Stimulated activated CD4-positive, alpha-beta T cell treated with anti-CD3 and anti-CD28 coated beads, Interleukin-2, amount 100 ng/mL, for 4 hours (primary cell): ENCODE data around the gene WDR76.

Experiments
- DNase-seq: peaks from one replicate; pipeline ENCODE4 v3.0.0-alpha.2; 2020; ENCODE audit warnings: low read depth

Gene WDR76

GRCh38 chr15:43878446-43878845 lies 51.6 kb downstream of the WDR76 start:
- no peak for DNase-seq

DNA sequence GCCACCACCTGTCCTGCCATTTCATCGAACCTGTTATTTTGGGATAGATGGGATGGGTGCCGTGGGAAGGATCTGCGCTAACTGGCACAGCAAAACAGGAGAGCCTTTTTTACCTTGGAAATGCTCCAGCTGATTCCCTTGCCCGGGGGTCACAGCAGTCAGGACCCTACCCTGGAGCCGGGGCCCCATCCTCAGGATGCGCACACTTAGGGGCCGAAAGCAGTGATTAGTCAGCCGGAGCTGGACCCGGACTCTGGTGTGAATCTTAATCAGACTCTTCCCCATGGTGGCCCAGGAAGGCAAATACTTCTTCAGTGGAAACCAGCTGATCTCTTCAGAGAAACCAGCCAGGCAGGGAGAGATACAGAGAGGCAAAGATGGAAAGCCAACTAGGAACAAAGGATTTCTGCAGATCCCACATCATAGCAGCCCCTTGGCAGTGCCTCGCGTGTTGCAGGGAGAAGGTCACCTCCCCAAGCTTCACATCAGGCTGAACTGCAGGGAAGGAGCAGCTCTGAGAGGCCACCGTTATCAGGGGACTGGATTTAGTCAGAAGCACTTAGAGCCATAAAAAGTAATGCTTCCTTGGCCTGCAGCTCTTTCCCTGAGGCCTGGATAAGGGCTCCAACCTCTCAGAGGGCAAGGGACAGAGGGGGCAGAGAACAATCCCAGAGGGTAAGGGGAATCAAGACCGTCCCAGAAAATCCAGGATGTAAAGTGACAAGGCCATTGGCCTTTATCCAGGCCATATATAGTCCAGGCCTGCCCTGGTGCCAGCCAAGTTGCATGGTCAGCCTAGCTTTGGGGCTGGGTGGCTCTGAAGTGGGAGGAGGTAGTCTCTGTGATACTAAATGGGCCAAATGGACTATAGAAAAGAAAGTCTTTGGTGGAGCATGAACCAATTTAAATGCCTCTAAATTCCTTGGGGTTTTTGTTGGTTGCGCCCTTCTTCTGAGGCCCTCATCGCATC lies 52.9 kb downstream of the WDR76 start:
- DNase-seq: no peak

DNA sequence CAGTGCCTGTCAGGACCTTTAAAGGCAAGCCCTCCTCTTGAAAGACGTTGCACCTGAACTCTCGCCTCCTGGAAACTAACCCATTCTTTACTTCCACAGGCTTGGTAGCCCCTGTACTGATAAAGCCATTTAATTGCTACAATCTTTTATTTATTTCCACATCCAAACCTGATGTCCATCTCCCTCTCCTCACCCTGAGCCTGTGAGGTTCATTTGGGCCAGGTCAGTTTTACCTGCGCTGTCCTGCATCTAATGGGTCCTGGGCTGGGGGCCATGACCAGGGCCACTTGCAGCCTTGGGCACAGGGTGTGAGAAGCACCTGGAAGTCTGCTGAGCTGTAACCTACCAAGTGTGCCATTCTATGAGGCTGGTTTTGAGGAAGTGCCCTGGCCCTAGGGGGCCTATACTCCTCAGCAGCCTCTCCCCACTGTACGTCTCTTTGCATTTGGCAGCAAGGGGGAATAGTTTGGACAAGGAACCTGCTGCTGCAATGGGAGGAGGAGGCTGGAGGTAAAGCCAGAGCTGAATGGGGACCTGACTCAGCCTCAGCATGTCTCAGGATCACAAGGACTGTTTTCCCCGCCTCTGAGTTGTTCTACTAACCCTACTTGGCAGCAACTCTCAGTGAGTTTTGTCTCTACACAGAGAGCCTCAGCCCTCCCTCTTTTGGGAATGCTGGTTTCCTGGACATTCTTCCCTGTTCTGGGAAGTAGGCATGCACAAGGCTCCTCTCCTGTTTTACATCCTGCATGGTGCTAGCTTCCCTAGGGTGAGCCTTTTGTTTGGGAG lies 53.8 kb downstream of the WDR76 start:
- DNase-seq: no peak

- no peak for DNase-seq
Observed at GRCh38 chr15:43881245-43881644, 54.4 kb downstream of the WDR76 start.

- DNase-seq: no peak
Observed at GRCh38 chr15:43881944-43882343, 55.1 kb downstream of the WDR76 start.

GRCh38 chr15:43883571-43883970 lies 56.8 kb downstream of the WDR76 start:
- DNase-seq: no peak

DNA sequence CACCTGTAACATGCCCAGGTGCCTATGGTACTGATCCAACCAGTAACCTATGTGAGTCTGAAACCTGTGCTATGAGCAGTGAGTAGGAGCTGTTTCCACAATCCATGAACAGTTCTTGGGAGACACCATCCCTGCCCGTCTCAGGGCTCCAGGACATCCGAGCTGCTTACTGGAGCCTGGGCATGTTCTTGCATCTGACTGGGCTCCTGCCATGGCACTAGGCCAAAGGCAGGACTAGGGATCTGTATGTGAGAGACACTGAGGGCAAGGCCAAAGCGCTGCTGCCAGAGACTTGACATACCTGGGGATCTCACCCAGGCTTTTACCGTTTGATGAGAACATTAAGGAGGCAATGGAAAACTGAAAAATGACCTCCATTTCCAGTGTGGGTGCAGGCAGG lies 59.8 kb downstream of the WDR76 start:
- no peak for DNase-seq

DNA sequence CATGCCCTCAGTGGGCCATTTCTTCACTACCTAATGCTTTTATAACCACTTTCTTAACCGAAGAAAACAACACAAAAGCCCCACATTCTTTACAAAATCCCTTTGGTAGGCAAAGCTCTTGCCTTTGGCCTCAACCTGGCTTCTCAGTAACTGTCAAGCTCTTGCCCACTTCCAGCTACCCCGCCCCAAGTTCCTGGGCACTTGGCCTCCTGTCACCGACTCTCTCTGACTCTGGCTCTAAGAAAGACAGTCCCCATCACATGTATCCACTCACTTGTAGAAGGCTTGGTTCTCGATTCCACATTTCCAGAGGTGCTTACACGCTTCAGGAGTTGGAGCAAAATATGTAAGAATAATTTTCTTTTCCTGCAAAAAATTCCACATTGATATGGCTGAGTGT lies 61.1 kb downstream of the WDR76 start:
- no peak for DNase-seq

DNA sequence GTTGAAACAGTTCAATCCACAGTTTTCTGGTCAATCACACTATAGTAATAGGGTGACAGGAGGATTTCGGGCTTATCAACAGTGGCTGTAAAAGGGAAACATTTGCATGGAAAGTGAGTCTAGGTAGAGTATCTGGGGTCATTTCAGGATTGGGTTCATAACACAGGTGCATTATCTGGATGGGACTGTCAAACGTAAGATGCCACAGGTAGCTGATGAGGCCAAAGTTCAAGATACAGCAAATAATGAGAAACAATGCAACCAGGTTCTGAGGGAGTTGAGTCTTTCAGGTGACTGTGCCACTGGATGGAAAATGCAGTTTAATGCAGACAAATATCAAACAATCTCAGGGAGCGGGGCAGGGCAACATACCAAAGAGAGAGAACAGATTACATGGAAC lies 62.2 kb downstream of the WDR76 start:
- no peak for DNase-seq

DNA sequence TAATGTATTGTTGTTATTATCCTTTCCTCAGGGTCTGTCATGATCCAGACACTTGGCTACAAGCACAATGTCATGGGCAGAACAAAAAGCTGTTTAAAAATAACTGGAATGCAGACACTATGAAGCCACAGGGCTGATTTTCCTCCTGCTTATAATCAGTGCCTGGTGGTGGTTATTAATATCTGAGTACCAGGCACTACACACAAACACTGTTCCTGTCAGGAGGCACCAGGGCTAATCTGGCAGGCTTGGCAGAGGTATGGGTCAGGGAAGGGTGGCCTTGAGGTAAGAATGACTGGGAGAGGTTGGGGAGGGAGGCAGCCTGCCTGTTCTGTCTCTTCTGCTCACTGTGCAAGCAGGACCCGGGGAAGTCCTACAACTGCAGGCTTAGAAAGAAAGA lies 67.2 kb downstream of the WDR76 start:
- DNase-seq: no peak

- no peak for DNase-seq
Observed at GRCh38 chr15:43895586-43895985, 68.8 kb downstream of the WDR76 start.

DNA sequence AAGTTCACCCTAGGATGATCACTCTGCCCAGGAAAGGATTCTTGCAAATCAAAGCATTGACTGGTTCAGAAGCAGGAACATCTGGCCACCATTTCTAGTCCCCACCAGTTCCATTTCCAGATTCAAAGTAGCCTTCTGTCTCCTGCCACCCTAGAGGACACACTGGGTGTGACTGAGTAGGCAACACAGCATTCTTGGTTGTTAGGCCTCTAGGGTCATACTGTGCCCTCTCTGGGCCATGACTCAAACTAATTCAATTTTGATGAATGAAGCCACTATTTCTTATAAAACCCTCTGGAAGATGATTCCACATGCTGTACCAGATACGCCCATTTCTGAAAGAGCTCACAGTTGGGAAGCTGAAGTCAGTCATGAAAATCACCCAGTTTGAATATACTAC lies 69.7 kb downstream of the WDR76 start:
- DNase-seq: no peak

GRCh38 chr15:43898891-43899290 lies 72.1 kb downstream of the WDR76 start:
- no peak for DNase-seq

DNA sequence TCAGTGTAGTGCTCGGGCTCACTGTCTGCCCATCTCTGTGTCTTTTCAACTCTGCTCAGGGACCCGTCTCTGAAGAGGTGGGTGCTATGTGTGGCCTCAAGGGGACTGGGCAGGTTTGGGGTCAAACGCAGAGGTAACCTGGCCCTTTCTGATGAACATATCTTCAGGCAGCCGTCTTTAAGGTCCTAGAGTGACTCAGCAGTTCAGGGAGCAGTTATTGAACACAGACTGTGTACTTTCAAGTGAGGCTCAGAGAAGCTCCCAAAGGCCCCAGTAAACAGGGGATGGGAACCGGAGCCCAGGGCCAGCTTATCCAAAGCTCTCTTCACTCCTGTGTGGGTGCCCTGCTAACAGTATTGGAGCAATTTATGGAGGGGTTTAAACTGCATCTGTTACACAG lies 73.1 kb downstream of the WDR76 start:
- no peak for DNase-seq

DNA sequence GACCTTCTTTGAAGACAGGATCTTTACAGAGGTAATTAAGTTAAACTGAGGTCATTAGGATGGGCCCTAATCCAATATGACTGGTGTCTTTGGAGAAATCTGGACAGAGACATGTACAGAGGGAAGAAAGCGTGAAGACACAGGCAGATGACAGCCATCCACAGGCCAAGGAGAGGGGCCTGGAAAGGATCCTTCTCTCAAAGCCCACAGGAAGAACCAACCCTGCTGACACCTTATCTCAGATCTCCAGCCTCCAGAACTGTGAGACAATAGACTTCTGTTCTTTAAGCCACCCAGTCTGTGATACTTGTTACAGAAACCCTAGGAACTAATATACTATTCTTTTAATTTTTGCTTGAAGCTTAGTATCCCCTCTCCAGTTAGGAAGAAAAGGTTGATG lies 74.2 kb downstream of the WDR76 start:
- DNase-seq: no peak

GRCh38 chr15:43901495-43901894 lies 74.7 kb downstream of the WDR76 start:
- DNase-seq: no peak

GRCh38 chr15:43903864-43904290 lies 77.1 kb downstream of the WDR76 start:
- peak; percentile 14 for DNase-seq

DNA sequence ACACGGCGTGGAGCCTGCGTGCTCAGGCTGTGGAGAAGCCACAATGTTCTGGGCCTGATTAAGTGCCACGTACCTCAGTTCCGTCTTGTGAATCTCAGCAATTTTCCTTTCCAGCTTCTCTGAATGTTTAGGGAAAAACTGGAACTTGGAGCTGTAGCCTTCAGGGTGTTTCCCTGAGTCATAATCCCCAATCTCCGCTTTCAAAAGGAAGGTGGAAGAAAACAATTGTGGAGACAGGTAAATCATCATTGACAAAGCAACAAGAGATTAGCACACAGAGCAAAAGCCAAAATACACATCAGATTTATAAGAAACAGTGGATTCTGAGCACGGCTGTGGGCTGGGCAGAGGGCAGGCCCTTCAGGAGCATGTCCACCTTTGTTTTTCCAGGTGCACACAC lies 79.0 kb downstream of the WDR76 start:
- no peak for DNase-seq

DNA sequence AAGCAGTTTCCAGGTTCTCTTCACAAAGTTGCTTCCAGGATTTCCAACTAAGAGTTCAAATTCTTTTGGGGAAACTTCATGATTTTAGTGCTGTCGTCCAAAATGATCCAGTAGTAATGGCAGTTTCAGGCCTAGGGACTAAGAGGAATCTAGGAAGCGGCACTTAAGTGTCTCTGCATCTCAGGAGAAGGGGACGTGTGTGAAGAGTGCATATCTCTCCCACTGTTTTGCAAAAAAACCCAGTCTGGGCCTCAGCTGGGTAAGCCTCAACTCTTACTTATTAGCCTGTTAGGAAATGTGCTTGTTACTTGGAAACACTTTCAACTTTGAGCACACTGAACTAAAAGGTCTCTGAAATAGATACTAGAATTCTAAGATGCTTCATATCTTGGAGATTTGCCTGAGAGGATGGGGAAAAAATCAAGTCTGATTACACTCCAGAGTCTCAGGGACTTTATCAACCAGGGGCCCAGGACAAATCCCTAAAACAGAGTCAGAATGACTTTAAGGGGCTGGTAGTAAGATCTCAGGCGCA lies 81.8 kb downstream of the WDR76 start:
- DNase-seq: no peak

GRCh38 chr15:43911235-43911781 lies 84.5 kb downstream of the WDR76 start:
- DNase-seq: no peak

DNA sequence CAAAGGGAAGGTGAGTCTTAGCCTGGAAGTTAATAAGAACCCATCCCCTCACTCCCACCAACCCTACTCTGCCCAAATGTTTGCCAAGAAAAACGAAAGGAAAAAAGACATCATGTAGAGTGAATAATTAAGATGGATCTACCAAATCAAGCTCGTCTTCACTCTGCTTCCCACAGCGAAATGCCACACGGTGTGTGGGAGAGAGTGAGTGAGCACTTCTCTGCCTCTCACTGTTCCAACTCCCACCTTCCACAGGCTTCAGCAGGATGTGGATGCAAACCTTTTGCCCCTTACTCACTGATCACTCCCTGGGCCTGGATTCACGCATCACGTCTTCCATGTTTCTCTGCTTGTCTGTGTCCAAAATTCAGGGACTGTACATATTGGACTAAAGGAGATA lies 85.4 kb downstream of the WDR76 start:
- no peak for DNase-seq

- DNase-seq: no peak
Observed at GRCh38 chr15:43913026-43913780, 86.4 kb downstream of the WDR76 start.
